ENCODE results near the gene RASA4B.

RASA4B gene

GRCh38 chr7:102464577-102465280 is 52.8 kb downstream of the RASA4B start, which contains the start of the genes ALKBH4 and LRWD1:
ALKBH4 (minus strand) TSS chr7:102464863; CDS start chr7:102464836, 27 bp downstream.
LRWD1 (plus strand) TSS chr7:102464984; CDS start chr7:102465081, 97 bp downstream.
- no peak for FAIRE-seq
- peak; percentile 5 for TF ChIP-seq CTCF (IDR thresholded peaks at IDR 0.05; ENCODE audit: insufficient read depth, missing control alignments)
- peak; percentile 99 for DNase-seq (ENCODE audit: insufficient read length, low spot score)

GRCh38 chr7:102463841-102464576 is 53.6 kb downstream of the RASA4B start:
- DNase-seq (ENCODE audit: insufficient read length, low spot score): no peak
- FAIRE-seq: no peak
- no peak for TF ChIP-seq CTCF (IDR thresholded peaks at IDR 0.05; ENCODE audit: insufficient read depth, missing control alignments)

DNA sequence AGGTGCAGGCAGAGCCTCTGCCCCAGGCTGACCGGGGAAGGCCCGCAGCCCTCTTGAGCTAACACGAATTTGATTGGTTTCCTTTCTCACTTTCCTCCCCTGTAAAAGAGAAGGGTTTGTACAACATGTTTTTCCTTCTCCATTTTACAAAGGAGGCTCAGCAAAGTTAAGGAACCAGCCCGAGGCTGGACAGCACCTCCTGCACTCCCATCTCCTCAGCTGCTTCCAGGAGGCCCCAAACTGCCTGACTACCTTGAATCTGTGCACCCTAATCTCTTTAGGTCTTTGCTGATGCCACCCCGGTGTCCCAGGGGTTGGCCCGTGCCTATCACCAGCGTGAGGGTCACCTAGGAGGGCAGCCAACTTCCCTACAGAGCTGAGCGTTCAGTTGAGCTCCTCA is 57.1 kb downstream of the RASA4B start:
- no peak for TF ChIP-seq CTCF (IDR thresholded peaks at IDR 0.05; ENCODE audit: insufficient read depth, missing control alignments)
- FAIRE-seq: no peak
- no peak for DNase-seq (ENCODE audit: insufficient read length, low spot score)

DNA sequence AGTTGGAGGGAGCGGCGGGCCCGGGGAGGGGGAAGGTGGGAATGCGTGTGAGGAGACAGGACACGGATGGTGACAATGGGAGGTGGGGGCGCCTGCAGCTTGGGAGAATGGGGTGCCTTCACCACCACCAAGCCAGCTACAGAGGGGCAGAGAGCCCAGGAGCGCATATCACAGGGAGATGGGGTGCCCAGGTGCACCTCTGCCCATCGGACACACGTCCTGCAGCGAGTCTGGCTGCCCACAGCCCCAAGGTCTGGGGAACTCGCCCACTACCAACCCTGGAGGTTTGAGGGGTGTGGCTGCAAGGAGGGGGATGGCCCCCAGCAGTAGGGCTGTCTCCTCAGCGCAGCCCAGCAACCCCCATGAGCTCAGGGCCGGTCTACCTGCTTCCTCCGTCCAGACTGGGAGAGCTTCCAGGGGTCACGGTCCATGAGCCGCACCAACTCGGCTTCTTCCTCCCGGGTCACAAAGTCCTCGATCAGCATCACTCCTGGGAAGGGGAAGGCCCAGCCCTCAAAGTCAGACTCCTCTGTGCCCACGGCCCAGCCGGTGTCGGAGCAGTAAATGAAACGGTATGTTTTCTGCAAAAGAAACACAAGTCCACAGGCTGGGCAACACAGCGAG is 58.2 kb downstream of the RASA4B start:
- FAIRE-seq (no peak), DNase-seq (ENCODE audit: insufficient read length, low spot score) (no peak)
- TF ChIP-seq CTCF (IDR thresholded peaks at IDR 0.05; ENCODE audit: insufficient read depth, missing control alignments): no peak

- TF ChIP-seq CTCF (IDR thresholded peaks at IDR 0.05; ENCODE audit: insufficient read depth, missing control alignments): no peak
- DNase-seq (ENCODE audit: insufficient read length, low spot score) (no peak), FAIRE-seq (no peak)
These were observed 60.1 kb downstream of the RASA4B start for GRCh38 chr7:102457352-102457924.

DNA sequence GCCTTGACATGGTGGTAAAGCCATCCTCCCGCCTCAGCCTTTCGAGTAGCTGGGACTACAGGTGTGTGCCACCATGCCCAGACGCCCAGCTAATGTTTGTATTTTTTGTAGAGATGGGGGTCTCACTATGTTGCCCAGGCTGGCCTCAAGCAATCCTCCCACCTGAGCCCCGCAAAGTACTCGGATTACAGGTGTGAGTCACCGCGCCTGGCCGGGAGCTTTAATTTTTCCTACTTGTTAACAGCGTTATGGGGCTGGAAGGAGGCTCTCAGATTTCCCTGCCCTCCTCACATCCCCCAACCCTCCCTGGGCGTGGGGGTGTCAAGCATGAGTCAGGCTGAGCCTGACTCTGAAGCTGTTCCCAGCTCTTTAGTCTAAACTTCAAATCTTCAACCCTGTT is 61.2 kb downstream of the RASA4B start:
- TF ChIP-seq CTCF (IDR thresholded peaks at IDR 0.05; ENCODE audit: insufficient read depth, missing control alignments): no peak
- no peak for DNase-seq (ENCODE audit: insufficient read length, low spot score)
- no peak for FAIRE-seq

All from D721Med (cell line).